Measurements from ENCODE around the gene RAB1B. TPM values are rescaled to one million over a fixed set of nuclear protein-coding genes. Genes with fewer than 3 reads are reported as not detected.

RAB1B gene
- total RNA-seq, 2 experiments from 2014 or later = 160 to 170 TPM

DNA sequence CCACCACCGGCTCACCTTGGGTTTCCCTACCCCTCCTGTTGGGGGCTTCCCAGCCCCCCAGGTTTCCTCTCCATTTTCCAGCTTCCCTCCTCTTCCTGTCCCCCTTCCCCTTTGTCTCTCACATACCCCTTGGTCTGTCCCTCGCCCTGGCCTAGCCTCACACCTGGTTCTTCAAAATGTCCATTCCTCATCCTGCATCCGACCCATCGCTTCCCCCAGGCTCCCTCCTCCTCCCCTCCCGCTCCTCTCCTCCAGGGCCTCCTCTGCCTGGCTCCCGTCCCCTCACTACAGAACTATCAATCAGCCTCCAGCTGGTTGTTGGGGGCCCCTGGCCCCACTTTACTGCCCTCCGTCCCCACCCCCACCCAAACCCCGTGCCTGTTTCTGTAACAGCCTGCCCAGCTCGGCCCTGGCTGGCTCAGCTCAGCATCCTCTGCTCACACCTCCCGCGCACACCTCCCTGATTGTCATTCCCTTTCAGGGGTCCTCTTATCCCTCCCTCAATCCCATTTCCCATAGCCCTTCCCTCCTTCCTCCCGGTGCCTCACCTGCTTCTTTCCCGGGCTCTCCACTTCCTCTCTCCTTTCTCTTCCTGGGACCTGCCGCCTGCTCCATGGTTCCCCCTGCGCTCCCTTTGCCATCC, 10.8 kb downstream of the RAB1B start:
- no peaks in the 10 kb centered on the region for H3K9me3 Mint-ChIP-seq (ENCODE audit: insufficient read depth)
- peaks cover 7% of the 10 kb centered on the region for H3K27me3 Mint-ChIP-seq (ENCODE audit: low read depth)
- H3K4me1 Mint-ChIP-seq (ENCODE audit: low read depth) = peaks cover 41% of the 10 kb centered on the region
- POLR2A ChIA-PET = interaction anchor here (1.0 kb wide), 1 partner anchor 12 kb away, joined by 8 read pairs; no protein-coding TSS in a partner anchor
- H3K36me3 Mint-ChIP-seq (ENCODE audit: low read depth) = peaks cover 17% of the 10 kb centered on the region
- no peak for ATAC-seq
- H3K4me3 Mint-ChIP-seq = no peak overlapping the region
- DNase-seq = no peak
- CTCF ChIA-PET = interaction anchor here (1.7 to 6.3 kb wide), 2 partner anchors 9 to 10 kb away, joined by 6 to 64 read pairs; partner anchors contain the start of genes RAB1B and YIF1A
- H3K27ac Mint-ChIP-seq = peak overlapping the region; percentile 20

DNA sequence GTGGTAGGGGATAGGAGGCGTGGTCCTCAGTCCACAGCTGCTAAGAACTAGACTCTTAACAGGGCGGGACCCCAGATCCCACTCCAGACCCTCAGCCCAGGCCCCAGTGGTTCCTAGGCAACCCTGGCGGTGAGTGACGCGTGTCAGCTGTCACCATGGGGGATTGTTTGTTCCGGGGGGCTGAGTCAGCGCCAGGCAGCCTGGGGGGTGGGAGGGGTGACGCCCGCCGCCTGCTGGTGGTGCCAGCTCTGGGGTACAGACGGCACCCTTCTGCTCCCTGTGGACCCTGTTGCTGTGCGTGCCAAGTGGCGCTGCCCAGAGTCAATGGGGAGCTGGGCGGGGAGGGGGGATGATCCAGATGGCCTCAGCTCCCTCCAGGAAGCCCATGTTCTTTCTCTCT, 12.0 kb downstream of the RAB1B start:
- ATAC-seq (no peak), DNase-seq (no peak)
- H3K36me3 Mint-ChIP-seq (ENCODE audit: low read depth) = peaks cover 10% of the 10 kb centered on the region
- ChIA-PET POLR2A (interaction anchor here (0.5 to 3.3 kb wide), 5 partner anchors 8 to 342 kb away, joined by 3 to 16 read pairs (median 4); partner anchors contain the start of genes CD248, RAB1B and YIF1A), CTCF (interaction anchor here (0.9 to 6.3 kb wide), 4 partner anchors 9 to 237 kb away, joined by 3 to 64 read pairs (median 10); partner anchors contain the start of genes RAB1B and YIF1A)
- no peak overlapping the region for H3K27ac Mint-ChIP-seq
- no peaks in the 10 kb centered on the region for H3K9me3 Mint-ChIP-seq (ENCODE audit: insufficient read depth)
- peaks cover 7% of the 10 kb centered on the region for H3K27me3 Mint-ChIP-seq (ENCODE audit: low read depth)
- no peak overlapping the region for H3K4me3 Mint-ChIP-seq
- H3K4me1 Mint-ChIP-seq (ENCODE audit: low read depth) = peaks cover 41% of the 10 kb centered on the region

DNA sequence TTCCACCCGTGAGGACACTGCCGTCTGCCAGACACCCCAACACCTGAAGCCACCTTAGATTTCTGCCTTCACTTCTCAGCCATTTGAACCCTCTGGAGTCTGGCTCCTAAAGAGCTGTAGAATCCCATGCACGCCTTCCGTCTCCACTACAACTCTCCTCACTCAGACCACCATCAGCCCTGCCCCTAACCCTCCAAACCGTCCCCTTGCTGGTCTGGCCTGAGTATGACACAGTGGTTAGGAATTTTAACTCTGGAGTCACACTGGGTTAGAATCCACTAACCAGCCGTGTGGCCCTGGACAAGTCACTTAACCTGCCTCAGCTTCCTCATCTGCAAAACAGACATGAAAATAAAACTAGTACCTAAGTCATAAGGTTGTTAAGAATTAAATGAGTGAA, 12.6 kb downstream of the RAB1B start:
- CTCF ChIA-PET = interaction anchor here (0.9 to 6.3 kb wide), 5 partner anchors 8 to 238 kb away, joined by 3 to 64 read pairs (median 15); partner anchors contain the start of genes RAB1B and YIF1A
- Mint-ChIP-seq H3K36me3 (ENCODE audit: low read depth) (peaks cover 5% of the 10 kb centered on the region), H3K4me3 (no peak overlapping the region), H3K4me1 (ENCODE audit: low read depth) (peaks cover 41% of the 10 kb centered on the region), H3K27me3 (ENCODE audit: low read depth) (peaks cover 7% of the 10 kb centered on the region), H3K9me3 (ENCODE audit: insufficient read depth) (no peaks in the 10 kb centered on the region), H3K27ac (peak overlapping the region; percentile 10)
- ATAC-seq (no peak), DNase-seq (no peak)
- POLR2A ChIA-PET = interaction anchor here (0.5 to 3.3 kb wide), 6 partner anchors 8 to 342 kb away, joined by 3 to 16 read pairs (median 4); partner anchors contain the start of genes CD248, RAB1B and YIF1A

DNA sequence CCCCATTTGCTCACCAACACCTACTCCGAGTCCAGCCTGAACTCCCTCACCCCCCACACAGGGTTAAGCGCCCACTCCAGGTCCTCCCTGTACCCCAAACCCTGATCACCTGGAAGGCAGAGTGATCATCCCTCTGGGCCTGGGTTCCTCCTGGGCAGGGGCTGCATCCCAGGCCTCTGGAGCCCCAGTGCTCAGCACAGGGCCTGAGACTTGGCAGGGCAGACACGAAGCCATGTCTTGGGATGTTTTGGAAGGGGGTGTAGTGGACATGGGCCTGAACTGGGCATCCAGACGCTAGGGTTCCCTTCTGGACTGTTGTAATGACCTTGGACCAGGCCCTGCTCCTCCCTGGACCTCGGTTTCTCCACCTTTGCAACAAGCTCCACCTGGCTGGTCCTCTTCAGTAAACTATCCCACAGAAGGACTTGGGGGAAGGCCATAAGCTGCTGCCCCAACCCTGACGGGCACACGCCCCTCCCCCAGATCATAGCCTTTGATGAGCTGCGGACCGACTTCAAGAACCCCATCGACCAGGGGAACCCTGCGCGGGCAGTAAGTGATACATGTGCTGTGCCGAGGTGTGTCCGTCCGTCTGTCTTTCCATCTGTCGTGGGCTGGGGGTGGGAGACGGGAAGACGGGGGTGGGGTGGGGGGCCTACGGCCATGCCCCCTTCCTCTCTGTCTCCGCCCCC, 13.5 kb downstream of the RAB1B start:
- Mint-ChIP-seq H3K4me1 (ENCODE audit: low read depth) (peaks cover 43% of the 10 kb centered on the region), H3K36me3 (ENCODE audit: low read depth) (peaks cover 2% of the 10 kb centered on the region), H3K9me3 (ENCODE audit: insufficient read depth) (no peaks in the 10 kb centered on the region), H3K27me3 (ENCODE audit: low read depth) (peaks cover 7% of the 10 kb centered on the region), H3K4me3 (no peak overlapping the region), H3K27ac (peak overlapping the region; percentile 69)
- ChIA-PET CTCF (interaction anchor here (1.0 to 6.3 kb wide), 13 partner anchors 8 to 283 kb away, joined by 3 to 64 read pairs (median 4); partner anchors contain the start of genes RAB1B and TMEM151A), POLR2A (interaction anchor here (1.1 to 3.3 kb wide), 3 partner anchors 10 to 23 kb away, joined by 3 to 16 read pairs (median 15); partner anchors contain the start of gene RAB1B)
- DNase-seq (no peak), ATAC-seq (no peak)

DNA sequence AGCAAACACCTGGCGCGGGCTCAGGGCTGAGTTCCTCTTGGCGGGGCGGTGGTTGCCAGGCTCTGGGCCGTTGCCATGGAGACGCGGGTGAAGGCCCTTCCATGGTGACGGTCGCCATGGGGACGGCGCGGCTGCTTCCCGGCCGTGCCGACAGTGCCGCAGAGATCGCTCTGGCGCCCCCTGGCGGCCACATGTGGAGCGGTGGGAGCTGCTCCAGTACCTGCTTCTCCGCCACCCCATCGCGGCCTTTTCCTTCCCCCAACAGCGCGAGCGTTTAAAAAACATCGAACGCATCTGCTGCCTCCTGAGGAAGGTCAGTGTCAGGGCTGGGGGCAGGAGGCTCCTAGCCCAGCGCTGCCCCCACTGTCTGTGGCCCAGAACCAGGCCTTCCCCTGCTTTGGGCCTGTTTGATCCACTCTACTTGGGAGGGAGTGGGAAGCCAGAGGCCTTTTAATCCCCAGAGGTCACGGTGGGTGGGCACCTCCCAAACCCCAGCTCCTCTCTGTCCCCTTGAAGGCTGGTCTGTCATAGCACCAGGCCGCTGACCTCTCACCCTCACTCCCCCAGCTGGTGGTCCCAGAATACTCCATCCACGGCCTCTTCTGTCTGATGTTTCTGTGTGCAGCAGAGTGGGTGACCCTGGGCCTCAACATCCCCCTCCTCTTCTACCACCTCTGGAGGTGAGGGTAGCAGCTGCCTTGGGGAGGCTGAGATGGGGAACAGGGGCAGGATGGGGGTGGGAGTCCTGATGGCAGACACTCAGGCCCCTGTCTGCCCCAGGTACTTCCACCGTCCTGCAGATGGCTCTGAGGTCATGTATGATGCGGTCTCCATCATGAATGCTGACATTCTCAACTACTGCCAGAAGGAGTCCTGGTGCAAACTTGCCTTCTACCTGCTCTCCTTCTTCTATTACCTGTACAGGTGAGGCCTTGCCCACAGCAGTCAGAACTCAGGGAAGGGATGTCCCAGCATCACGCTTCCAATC, 14.3 kb downstream of the RAB1B start:
- ATAC-seq = peak; percentile 86
- Mint-ChIP-seq H3K9me3 (ENCODE audit: insufficient read depth) (no peaks in the 10 kb centered on the region), H3K4me1 (ENCODE audit: low read depth) (peaks cover 44% of the 10 kb centered on the region), H3K4me3 (no peak overlapping the region), H3K36me3 (ENCODE audit: low read depth) (peaks cover 2% of the 10 kb centered on the region), H3K27me3 (ENCODE audit: low read depth) (peaks cover 7% of the 10 kb centered on the region), H3K27ac (peak overlapping the region; percentile 69)
- ChIA-PET POLR2A (interaction anchor here (0.6 to 3.3 kb wide), 4 partner anchors 11 to 60 kb away, joined by 3 to 16 read pairs (median 9); partner anchors contain the start of gene RAB1B), CTCF (interaction anchor here (0.7 to 6.3 kb wide), 15 partner anchors 8 to 284 kb away, joined by 3 to 64 read pairs (median 4); partner anchors contain the start of genes RAB1B and TMEM151A)
- peak; percentile 99 for DNase-seq

DNA sequence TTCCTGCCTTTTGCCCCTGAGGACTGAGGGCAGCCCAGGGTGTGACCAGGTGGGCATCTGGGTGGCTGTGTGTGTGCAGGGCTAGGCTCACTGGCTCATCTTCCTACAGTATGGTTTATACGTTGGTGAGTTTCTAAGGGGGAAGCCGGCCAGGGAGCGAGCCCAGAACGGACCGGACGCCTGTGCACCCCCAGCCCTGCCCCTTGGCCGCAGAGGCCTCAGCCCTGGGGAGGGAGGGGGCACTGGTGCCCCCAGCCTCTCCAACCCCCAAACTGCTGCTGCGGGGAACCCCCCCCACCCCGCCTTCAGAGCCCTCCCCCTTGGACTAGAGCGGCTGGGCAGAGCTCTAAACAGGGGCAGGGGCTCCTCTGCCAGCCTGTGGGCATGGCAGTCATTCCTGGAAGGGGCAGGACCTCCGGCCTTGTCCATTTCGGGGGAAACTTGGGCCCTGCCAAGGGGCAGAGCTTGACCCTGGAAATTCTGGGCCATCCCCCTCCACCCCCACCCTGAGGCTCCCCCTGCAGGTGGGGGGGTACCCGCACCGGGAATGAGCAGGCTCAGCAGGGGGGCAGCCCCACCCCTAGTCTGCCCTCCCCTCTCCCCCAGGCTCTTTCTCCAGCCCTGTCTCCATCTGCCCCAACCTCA, 15.1 kb downstream of the RAB1B start:
- peaks cover 7% of the 10 kb centered on the region for H3K27me3 Mint-ChIP-seq (ENCODE audit: low read depth)
- DNase-seq (no peak), ATAC-seq (no peak)
- POLR2A ChIA-PET = no interaction called here
- H3K36me3 Mint-ChIP-seq (ENCODE audit: low read depth) = peaks cover 2% of the 10 kb centered on the region
- no peak overlapping the region for H3K4me3 Mint-ChIP-seq
- H3K27ac Mint-ChIP-seq = no peak overlapping the region
- CTCF ChIA-PET = interaction anchor here (0.9 to 6.3 kb wide), 9 partner anchors 8 to 148 kb away, joined by 3 to 64 read pairs (median 6); partner anchors contain the start of genes RAB1B and TMEM151A
- no peaks in the 10 kb centered on the region for H3K9me3 Mint-ChIP-seq (ENCODE audit: insufficient read depth)
- peaks cover 50% of the 10 kb centered on the region for H3K4me1 Mint-ChIP-seq (ENCODE audit: low read depth)

DNA sequence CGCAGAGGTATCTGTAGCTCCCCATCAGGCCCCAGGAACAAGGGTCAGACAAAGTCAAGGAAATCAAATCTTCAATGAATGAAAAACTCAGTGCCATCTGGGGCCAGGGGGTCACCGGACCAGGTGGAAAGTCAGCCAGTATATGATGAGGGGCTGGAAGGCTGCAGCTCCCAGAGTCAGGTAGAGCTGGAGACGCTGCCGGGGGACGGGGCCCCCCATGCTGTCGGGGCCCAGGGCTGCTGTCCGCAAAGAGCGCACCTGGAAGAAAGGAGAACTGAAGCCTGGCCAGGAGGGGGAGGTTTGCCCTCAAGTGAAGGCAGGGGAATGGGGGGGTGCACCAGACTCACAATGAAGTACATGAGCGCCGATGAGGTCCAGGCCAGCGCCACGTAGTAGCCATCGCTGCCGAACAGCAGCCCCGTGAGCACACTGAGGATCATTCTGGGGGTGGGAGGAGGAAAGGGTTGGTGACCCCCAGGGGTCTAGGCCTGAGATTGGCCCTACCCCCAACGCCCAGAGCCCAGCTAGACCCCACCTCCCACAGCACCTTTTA, 16.2 kb downstream of the RAB1B start:
- no peak for ATAC-seq
- CTCF ChIA-PET = interaction anchor here (0.6 to 6.3 kb wide), 2 partner anchors 14 to 27 kb away, joined by 3 to 64 read pairs; partner anchors contain the start of gene RAB1B
- POLR2A ChIA-PET = no interaction called here
- Mint-ChIP-seq H3K27ac (no peak overlapping the region), H3K9me3 (ENCODE audit: insufficient read depth) (no peaks in the 10 kb centered on the region), H3K27me3 (ENCODE audit: low read depth) (peaks cover under 1% of the 10 kb centered on the region), H3K36me3 (ENCODE audit: low read depth) (peaks cover 2% of the 10 kb centered on the region), H3K4me3 (no peak overlapping the region), H3K4me1 (ENCODE audit: low read depth) (peaks cover 51% of the 10 kb centered on the region)
- no peak for DNase-seq

DNA sequence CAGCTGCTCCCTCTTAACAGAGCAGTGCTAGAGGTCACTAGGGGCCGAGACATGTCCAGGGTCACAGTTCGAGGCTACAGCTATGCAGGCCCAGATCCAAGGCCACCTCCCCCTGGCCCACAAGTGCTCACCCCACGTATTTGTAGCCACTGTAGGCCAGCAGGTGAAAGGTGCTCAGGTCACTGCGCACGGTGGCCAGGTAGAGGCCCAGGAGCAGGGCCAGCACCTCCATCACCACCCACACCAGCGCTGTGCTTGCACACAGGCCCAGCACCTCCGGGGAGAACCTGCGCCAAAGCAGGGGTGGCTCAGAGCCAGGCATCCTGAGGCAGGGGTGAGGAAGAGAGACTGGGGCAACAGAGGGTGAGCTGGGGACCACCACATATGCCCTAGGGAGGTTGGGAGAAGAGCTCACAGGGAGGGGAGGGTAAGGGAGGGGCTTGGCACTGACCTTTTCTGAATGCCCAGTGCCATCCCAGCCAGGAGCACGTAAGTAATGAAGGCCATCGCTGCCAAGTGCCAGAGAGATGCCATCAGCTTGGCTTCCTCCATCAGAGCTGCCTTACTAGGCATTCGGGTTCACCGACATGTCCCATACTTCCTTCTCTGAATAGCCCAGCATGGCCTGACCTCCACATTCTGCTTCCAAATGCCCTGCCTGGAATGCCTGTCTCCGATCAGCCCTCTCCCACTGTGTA, 17.0 kb downstream of the RAB1B start:
- ATAC-seq (no peak), DNase-seq (no peak)
- Mint-ChIP-seq H3K9me3 (ENCODE audit: insufficient read depth) (no peaks in the 10 kb centered on the region), H3K4me1 (ENCODE audit: low read depth) (peaks cover 59% of the 10 kb centered on the region), H3K27ac (no peak overlapping the region), H3K36me3 (ENCODE audit: low read depth) (peaks cover 2% of the 10 kb centered on the region), H3K27me3 (ENCODE audit: low read depth) (peaks cover 5% of the 10 kb centered on the region), H3K4me3 (no peak overlapping the region)
- POLR2A ChIA-PET = interaction anchor here (1.0 to 1.1 kb wide), 2 partner anchors 17 to 283 kb away, joined by 3 read pairs; partner anchors contain the start of gene BANF1
- CTCF ChIA-PET = interaction anchor here (1.0 to 1.9 kb wide), 3 partner anchors 13 to 63 kb away, joined by 3 to 7 read pairs (median 4); no protein-coding TSS in a partner anchor

DNA sequence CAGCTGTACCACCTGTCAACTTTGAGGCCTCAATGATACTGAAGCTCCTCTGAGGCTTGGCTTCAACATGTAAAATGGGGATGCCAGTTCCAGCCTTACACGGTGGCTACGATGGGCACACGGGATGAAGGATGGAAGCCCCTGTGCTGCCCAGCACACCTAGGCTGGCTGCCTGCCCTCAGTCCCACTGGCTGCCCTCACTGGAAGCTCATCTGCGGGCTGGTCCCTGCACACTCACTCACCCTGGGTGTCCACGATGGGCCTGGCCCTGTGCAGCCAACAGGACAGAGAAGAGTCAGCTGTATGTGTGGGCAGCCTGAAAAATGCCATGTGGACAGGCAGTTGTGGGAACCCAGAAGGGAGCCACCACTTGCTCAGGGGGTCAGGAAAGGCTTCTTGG, 18.3 kb downstream of the RAB1B start:
- ChIA-PET CTCF (interaction anchor here (1.1 to 1.9 kb wide), 3 partner anchors 18 to 64 kb away, joined by 3 to 7 read pairs (median 4); partner anchors contain the start of gene RAB1B), POLR2A (interaction anchor here (0.6 to 1.4 kb wide), 3 partner anchors 16 to 70 kb away, joined by 3 read pairs; no protein-coding TSS in a partner anchor)
- Mint-ChIP-seq H3K4me1 (ENCODE audit: low read depth) (peaks cover 55% of the 10 kb centered on the region), H3K36me3 (ENCODE audit: low read depth) (peaks cover 2% of the 10 kb centered on the region), H3K9me3 (ENCODE audit: insufficient read depth) (no peaks in the 10 kb centered on the region), H3K4me3 (no peak overlapping the region), H3K27me3 (ENCODE audit: low read depth) (peaks cover 14% of the 10 kb centered on the region), H3K27ac (no peak overlapping the region)
- ATAC-seq (no peak), DNase-seq (no peak)
